WERI-Rb-1 (cell line): ENCODE results near the gene PC.

Experiments used
- DNase-seq: peaks from one replicate; pipeline ENCODE4 v3.0.0-alpha.2; 2020
- H3K27ac ChIP-seq: fragments of 250-450 bp; sonication (Bioruptor Pico); 2 replicates; pipeline ENCODE4 v1.5.1; 2020; ENCODE audit warnings: mild to moderate bottlenecking, moderate library complexity
- H3K27me3 ChIP-seq: fragments of 250-450 bp; sonication (Bioruptor Pico); 2 replicates; pipeline ENCODE4 v1.5.1; 2021; ENCODE audit warnings: mild to moderate bottlenecking, low read depth, moderate library complexity; ENCODE audit not compliant: insufficient read depth, severe bottlenecking
- H3K36me3 ChIP-seq: fragments of 250-450 bp; sonication (Bioruptor Pico); 2 replicates; pipeline ENCODE4 v1.5.1; 2020; ENCODE audit warnings: mild to moderate bottlenecking, moderate library complexity
- H3K4me3 ChIP-seq: 2 replicates; pipeline ENCODE4 v1.5.1; 2011; ENCODE audit warnings: low read depth, mild to moderate bottlenecking, control low read depth, low read length
- H3K9me3 ChIP-seq: fragments of 250-450 bp; sonication (Bioruptor Pico); 2 replicates; pipeline ENCODE4 v1.5.1; 2021; ENCODE audit warnings: mild to moderate bottlenecking, moderate library complexity; ENCODE audit not compliant: severe bottlenecking
- CTCF ChIP-seq: IDR thresholded peaks from 2 replicates; pipeline ENCODE4 v1.5.1; 2011; ENCODE audit warnings: low read depth, mild to moderate bottlenecking, control low read depth, inconsistent platforms, low read length

Gene PC

GRCh38 chr11:66871521-66871901, 86.7 kb downstream of the PC start:
- Histone ChIP-seq H3K27ac (no peak overlapping the region), H3K4me3 (no peak overlapping the region), H3K9me3 (no peaks in the 10 kb centered on the region), H3K27me3 (no peaks in the 10 kb centered on the region), H3K36me3 (peaks cover 5% of the 10 kb centered on the region; the same call in 1 of the 2 replicates)
- no peak for DNase-seq
- no peak for TF ChIP-seq CTCF

- Histone ChIP-seq H3K36me3 (peaks cover 6% of the 10 kb centered on the region; the same call in 1 of the 2 replicates), H3K27ac (no peak overlapping the region), H3K27me3 (no peaks in the 10 kb centered on the region), H3K4me3 (no peak overlapping the region), H3K9me3 (no peaks in the 10 kb centered on the region)
- no peak for DNase-seq
- no peak for TF ChIP-seq CTCF
Measured at GRCh38 chr11:66870616-66871520, 87.3 kb downstream of the PC start.

- no peak for DNase-seq
- no peak overlapping the region; the same call in 1 of the 2 replicates for H3K27ac ChIP-seq
- no peak for TF ChIP-seq CTCF
Measured at GRCh38 chr11:66870131-66870530, 88.1 kb downstream of the PC start.

GRCh38 chr11:66869567-66869870, 88.7 kb downstream of the PC start:
- no peak for DNase-seq

More at GRCh38 chr11:66870131-66870530, 88.1 kb downstream of the PC start:
- H3K4me3 ChIP-seq: no peak overlapping the region
- H3K9me3 ChIP-seq: no peaks in the 10 kb centered on the region
- no peaks in the 10 kb centered on the region for H3K27me3 ChIP-seq
- H3K36me3 ChIP-seq: peaks cover 8% of the 10 kb centered on the region; the same call in 1 of the 2 replicates

GRCh38 chr11:66868726-66869566, 89.2 kb downstream of the PC start:
- Histone ChIP-seq H3K4me3 (no peak overlapping the region), H3K9me3 (no peaks in the 10 kb centered on the region), H3K36me3 (peaks cover 8% of the 10 kb centered on the region; the same call in 1 of the 2 replicates), H3K27ac (peak overlapping the region; percentile 74), H3K27me3 (no peaks in the 10 kb centered on the region)
- TF ChIP-seq CTCF: peak; percentile 80
- peak; percentile 94 for DNase-seq

More at GRCh38 chr11:66869567-66869870, 88.7 kb downstream of the PC start:
- peaks cover 8% of the 10 kb centered on the region; the same call in 1 of the 2 replicates for H3K36me3 ChIP-seq
- peak overlapping the region; percentile 74 for H3K27ac ChIP-seq
- H3K4me3 ChIP-seq: no peak overlapping the region
- TF ChIP-seq CTCF: no peak
- no peaks in the 10 kb centered on the region for H3K27me3 ChIP-seq
- no peaks in the 10 kb centered on the region for H3K9me3 ChIP-seq
